GM21447 (cell line): Measurements from ENCODE around the gene PTH.

Experiments used
- ATAC-seq: cut with Tn5 transposase; IDR thresholded peaks from one replicate; pipeline ENCODE4 v1.9.1; 2021; ENCODE audit not compliant: unreplicated experiment

Gene PTH

GRCh38 chr11:13495929-13496328 is at the start of gene PTH:
Gene PTH, minus strand, starts transcription at chr11:13495997. Its CDS starts 3,142 bp downstream, at chr11:13492855.
- no peak for ATAC-seq

- no peak for ATAC-seq
These were observed 42.2 kb upstream of the PTH start for GRCh38 chr11:13538044-13538443.

GRCh38 chr11:13535819-13536218 is 40.0 kb upstream of the PTH start:
- ATAC-seq: no peak

- no peak for ATAC-seq
These were observed 38.6 kb upstream of the PTH start for GRCh38 chr11:13534358-13534757.

GRCh38 chr11:13525257-13525656 is 29.5 kb upstream of the PTH start:
- no peak for ATAC-seq

GRCh38 chr11:13503393-13503792 is 7.6 kb upstream of the PTH start:
- no peak for ATAC-seq

GRCh38 chr11:13502492-13502891 is 6.7 kb upstream of the PTH start:
- no peak for ATAC-seq

GRCh38 chr11:13494051-13494450 is 1.7 kb downstream of the PTH start:
- no peak for ATAC-seq

- ATAC-seq: peak; percentile 58
These were observed 8.2 kb downstream of the PTH start for GRCh38 chr11:13487661-13488030.

GRCh38 chr11:13486926-13487660 is 8.7 kb downstream of the PTH start:
- peak; percentile 74 for ATAC-seq

- ATAC-seq: no peak
These were observed 15.6 kb downstream of the PTH start for GRCh38 chr11:13480198-13480597.

- no peak for ATAC-seq
These were observed 16.1 kb downstream of the PTH start for GRCh38 chr11:13479688-13480087.

GRCh38 chr11:13475091-13475490 is 20.7 kb downstream of the PTH start:
- ATAC-seq: no peak

- ATAC-seq: no peak
These were observed 22.6 kb downstream of the PTH start for GRCh38 chr11:13473013-13473722.

GRCh38 chr11:13468750-13469149 is 27.0 kb downstream of the PTH start:
- no peak for ATAC-seq

- ATAC-seq: no peak
These were observed 29.9 kb downstream of the PTH start for GRCh38 chr11:13465909-13466371.

GRCh38 chr11:13463779-13464290 is 32.0 kb downstream of the PTH start:
- ATAC-seq: no peak

- ATAC-seq: peak; percentile 87
These were observed 32.7 kb downstream of the PTH start, which contains the start of gene BTBD10 for GRCh38 chr11:13462901-13463778. Gene BTBD10, minus strand, starts transcription at chr11:13463222. Its CDS starts 18,098 bp downstream, at chr11:13445124.

- ATAC-seq: peak; percentile 61
These were observed 33.4 kb downstream of the PTH start for GRCh38 chr11:13462311-13462900.

- ATAC-seq: no peak
These were observed 34.5 kb downstream of the PTH start for GRCh38 chr11:13461291-13461690.
